Colonic mucosa (tissue), 4 donors: ENCODE data around the gene PLCB4. TPM values are rescaled to one million over a fixed set of nuclear protein-coding genes. Genes with fewer than 3 reads are reported as not detected.

ENCODE experiments used
- DNase-seq: peaks from one replicate; pipeline ENCODE4 v3.0.0-alpha.2; 2020
- H3K27ac ChIP-seq: fragments of 200-600 bp; one replicate; pipeline ENCODE4 v1.8.0; 2021
- H3K27me3 ChIP-seq: fragments of 200-600 bp; one replicate; pipeline ENCODE4 v1.8.0; 2021
- H3K36me3 ChIP-seq: fragments of 200-600 bp; one replicate; pipeline ENCODE4 v1.8.0; 2021
- H3K4me1 ChIP-seq: fragments of 200-600 bp; one replicate; pipeline ENCODE4 v1.8.0; 2021; ENCODE audit warnings: mild to moderate bottlenecking
- H3K4me3 ChIP-seq: fragments of 200-600 bp; one replicate; pipeline ENCODE4 v1.8.0; 2021
- H3K9ac ChIP-seq, 2 donors: one replicate each; pipeline ENCODE4 v1.7.0; 2013; ENCODE audit warnings: control low read depth in 2 of 2, low read depth in 2 of 2, low read length in 2 of 2
- H3K9me3 ChIP-seq: fragments of 200-600 bp; one replicate; pipeline ENCODE4 v1.8.0; 2021
- intact Hi-C: fragments of 100-400 bp; cut with DNase I; formaldehyde crosslinking; loops from one replicate; pipeline ENCODE4 v1.14.1; 2022
- total RNA-seq, 2 donors: library from RNA; stranded (reverse); fragmentation: NEBNext Ultra II Directional in 1 of 2; extraction: Animal tissue kit (Norgen Biotek cat#: 25700) in 1 of 2; gene quantifications; one replicate each; pipeline ENCODE4 v1.2.1, GENCODE V29; 2021
- TF ChIP-seq, protein P1 (sequence below): fragments of 200-600 bp; IDR thresholded peaks from one replicate; pipeline ENCODE4 v1.8.0; 2022; ENCODE audit warnings: antibody characterized with exemption, mild to moderate bottlenecking
- donor health status: healthy.
- donor health status: DM: no; HTN: no; CAD: no.
- donor health status: DM: no; HTN: no; CAD: no.

PLCB4 gene
- total RNA-seq, 2 donors from 2014 or later, result 39.4 to 39.5 TPM

DNA sequence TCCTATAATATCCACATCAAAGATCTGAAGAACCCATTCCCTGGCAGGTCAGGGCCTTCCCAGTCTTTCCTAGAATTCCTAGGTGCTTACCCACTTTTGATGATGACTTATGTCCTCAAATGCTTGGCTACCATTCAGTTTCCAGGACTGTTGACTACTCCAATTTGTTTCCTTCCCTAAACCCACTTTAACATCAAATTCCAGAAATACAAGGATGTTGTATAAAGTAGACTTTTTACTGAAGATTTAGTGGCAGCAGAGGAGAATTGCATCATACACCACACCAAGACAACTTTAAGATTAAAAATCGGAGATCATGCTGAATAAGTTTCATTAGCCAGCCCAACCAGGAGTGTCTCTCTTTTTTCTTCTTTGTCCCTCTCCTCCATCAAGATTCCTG is 242.2 kb downstream of the PLCB4 start:
- Histone ChIP-seq H3K27me3 (no peaks in the 10 kb centered on the region), H3K27ac (no peak overlapping the region), H3K9me3 (no peaks in the 10 kb centered on the region), H3K36me3 (no peaks in the 10 kb centered on the region), H3K9ac (no peak overlapping the region), H3K4me3 (no peak overlapping the region), H3K4me1 (no peaks in the 10 kb centered on the region)
- intact Hi-C loops, result no loop called here
- TF ChIP-seq, protein P1, sequence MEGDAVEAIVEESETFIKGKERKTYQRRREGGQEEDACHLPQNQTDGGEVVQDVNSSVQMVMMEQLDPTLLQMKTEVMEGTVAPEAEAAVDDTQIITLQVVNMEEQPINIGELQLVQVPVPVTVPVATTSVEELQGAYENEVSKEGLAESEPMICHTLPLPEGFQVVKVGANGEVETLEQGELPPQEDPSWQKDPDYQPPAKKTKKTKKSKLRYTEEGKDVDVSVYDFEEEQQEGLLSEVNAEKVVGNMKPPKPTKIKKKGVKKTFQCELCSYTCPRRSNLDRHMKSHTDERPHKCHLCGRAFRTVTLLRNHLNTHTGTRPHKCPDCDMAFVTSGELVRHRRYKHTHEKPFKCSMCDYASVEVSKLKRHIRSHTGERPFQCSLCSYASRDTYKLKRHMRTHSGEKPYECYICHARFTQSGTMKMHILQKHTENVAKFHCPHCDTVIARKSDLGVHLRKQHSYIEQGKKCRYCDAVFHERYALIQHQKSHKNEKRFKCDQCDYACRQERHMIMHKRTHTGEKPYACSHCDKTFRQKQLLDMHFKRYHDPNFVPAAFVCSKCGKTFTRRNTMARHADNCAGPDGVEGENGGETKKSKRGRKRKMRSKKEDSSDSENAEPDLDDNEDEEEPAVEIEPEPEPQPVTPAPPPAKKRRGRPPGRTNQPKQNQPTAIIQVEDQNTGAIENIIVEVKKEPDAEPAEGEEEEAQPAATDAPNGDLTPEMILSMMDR, result no peak
- no peak for DNase-seq

DNA sequence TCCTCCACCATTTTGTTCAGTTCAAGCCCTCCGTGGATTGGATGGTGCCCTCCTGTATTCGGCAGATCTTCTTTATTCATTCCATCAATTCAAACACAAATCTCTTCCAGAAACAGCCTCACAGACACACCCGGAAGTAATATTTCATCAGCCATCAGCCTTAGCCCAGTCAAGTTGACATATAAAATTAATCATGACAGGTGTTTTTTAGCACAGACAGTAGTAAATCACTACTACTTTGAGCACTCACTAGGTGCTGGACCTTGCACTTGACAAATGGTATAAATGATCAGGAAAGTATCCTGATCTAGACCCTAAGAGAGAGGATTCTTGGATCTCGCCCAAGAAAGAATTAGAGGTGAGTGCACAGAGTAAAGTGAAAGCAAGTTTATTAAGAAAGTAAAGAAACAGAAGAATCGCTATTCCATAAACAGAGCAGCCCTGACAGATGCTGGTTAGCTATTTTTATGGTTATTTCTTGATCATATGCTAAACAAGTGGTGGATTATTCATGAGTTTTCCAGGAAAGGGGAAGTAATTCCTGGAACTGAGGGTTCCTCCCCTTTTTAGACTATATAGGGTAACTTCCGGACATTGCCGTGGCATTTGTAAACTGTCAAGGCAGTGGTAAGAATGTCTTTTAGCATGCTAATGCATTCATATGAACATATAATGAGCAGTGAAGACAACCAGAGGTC is 250.9 kb downstream of the PLCB4 start:
- Histone ChIP-seq H3K4me3 (no peak overlapping the region), H3K27ac (peak overlapping the region; percentile 13)

DNA sequence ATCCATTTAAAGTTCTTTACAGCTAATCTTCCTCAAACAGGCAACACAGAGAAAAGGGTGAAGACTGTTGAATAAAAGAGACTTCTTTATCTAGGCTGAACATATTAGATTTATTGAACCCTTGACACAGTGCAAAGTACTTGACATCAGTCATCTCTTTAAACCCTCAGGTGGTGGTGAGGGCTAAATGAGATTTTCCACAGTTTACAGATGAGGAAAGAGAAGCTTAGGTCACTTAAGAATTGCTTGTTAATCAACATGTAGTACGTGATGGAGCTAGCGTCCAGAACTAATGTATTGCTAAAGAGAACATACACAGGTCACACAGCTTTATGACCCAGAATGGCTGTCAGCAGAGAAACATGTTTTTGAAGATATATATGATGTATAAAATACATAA is 252.1 kb downstream of the PLCB4 start:
- Histone ChIP-seq H3K9me3 (no peaks in the 10 kb centered on the region), H3K4me3 (no peak overlapping the region), H3K36me3 (no peaks in the 10 kb centered on the region), H3K4me1 (no peaks in the 10 kb centered on the region), H3K27ac (peak overlapping the region; percentile 13), H3K27me3 (no peaks in the 10 kb centered on the region), H3K9ac (no peak overlapping the region)
- TF ChIP-seq, protein P1, result no peak
- no peak for DNase-seq
- intact Hi-C loops, result no loop called here

More for the DNA sequence above, 250.9 kb downstream of the PLCB4 start:
- Histone ChIP-seq H3K9ac (no peak overlapping the region), H3K9me3 (no peaks in the 10 kb centered on the region), H3K27me3 (no peaks in the 10 kb centered on the region), H3K36me3 (no peaks in the 10 kb centered on the region), H3K4me1 (no peaks in the 10 kb centered on the region)
- intact Hi-C loops, result no loop called here
- TF ChIP-seq, protein P1, result no peak
- no peak for DNase-seq

DNA sequence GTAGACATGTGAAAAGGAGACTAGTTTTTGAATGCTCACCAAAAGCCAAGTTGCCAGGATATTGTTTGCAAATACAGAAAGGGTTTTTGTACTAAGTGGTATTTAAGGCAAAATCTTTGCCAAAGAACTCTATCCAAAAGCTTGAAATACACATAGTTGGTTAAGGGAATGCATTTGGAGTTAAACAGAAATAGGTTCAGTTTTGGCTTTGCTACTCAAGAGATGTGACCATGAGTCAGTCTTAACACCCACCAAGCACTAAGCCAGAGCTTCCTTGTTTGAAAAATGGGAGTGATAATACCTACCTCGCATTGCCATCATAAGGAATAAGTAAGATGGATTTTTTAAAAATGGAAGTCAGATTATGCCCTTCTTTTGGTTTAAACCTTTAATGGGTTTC is 253.8 kb downstream of the PLCB4 start:
- Histone ChIP-seq H3K9me3 (no peaks in the 10 kb centered on the region), H3K27me3 (no peaks in the 10 kb centered on the region), H3K9ac (no peak overlapping the region), H3K4me3 (no peak overlapping the region), H3K27ac (no peak overlapping the region), H3K4me1 (no peaks in the 10 kb centered on the region), H3K36me3 (no peaks in the 10 kb centered on the region)
- TF ChIP-seq, protein P1, result no peak
- DNase-seq, result no peak
- intact Hi-C loops, result no loop called here

DNA sequence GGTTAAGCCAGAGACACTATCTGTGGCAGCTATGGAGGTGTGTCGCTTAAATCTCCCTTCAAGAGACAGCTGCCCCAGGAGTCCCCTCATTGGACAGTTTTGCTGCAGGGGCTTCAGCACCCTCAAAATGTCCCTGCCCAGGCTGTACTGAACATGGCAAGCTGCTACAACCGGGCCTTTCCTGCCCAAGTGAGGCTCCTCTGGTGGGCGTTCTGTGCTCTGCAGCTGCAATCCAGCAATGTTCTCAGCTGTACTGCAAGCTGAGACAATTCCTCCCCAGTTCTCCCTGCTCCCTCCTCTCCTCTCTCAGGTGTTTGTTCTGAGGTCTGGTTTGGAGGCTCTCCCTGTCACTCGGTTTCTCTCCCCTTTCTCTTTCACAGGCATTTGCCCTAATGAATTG is 254.7 kb downstream of the PLCB4 start:
- TF ChIP-seq, protein P1, result no peak
- H3K27ac ChIP-seq, result no peak overlapping the region
- intact Hi-C loops, result no loop called here
- no peak overlapping the region for H3K4me3 ChIP-seq
- no peaks in the 10 kb centered on the region for H3K27me3 ChIP-seq
- no peaks in the 10 kb centered on the region for H3K9me3 ChIP-seq
- H3K36me3 ChIP-seq, result no peaks in the 10 kb centered on the region
- DNase-seq, result no peak
- no peaks in the 10 kb centered on the region for H3K4me1 ChIP-seq
- H3K9ac ChIP-seq, result no peak overlapping the region
